Measurements from ENCODE around the gene RERE. TPM values are rescaled to one million over a fixed set of nuclear protein-coding genes. Genes with fewer than 3 reads are reported as not detected.
A peak's percentile ranks its signal among the peaks of the same experiment; 100 is the strongest.

Gene RERE
- total and polyA plus RNA-seq, 2 experiments from 2014 or later, result 148 to 170 TPM

DNA sequence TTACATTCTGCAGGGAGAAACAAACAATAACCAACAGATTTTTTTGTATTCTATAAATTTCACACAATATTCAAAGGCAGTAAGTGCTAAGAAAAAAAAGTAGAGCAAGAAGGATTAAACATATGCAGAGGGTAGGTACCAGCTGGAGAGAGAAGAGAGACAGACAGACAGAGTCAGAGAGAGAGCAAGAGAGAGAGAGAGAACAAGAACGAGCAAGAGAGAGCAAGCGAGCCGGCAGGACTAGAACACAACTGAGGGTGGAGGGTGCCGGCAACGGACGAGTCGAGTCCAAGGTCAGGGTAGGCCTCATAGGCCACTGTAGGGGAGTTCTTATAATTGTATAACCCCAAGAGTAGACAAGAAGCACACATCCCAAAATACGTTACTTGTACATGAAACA lies 97.1 kb downstream of the RERE start (continued):
- TF ChIP-seq, protein P1, sequence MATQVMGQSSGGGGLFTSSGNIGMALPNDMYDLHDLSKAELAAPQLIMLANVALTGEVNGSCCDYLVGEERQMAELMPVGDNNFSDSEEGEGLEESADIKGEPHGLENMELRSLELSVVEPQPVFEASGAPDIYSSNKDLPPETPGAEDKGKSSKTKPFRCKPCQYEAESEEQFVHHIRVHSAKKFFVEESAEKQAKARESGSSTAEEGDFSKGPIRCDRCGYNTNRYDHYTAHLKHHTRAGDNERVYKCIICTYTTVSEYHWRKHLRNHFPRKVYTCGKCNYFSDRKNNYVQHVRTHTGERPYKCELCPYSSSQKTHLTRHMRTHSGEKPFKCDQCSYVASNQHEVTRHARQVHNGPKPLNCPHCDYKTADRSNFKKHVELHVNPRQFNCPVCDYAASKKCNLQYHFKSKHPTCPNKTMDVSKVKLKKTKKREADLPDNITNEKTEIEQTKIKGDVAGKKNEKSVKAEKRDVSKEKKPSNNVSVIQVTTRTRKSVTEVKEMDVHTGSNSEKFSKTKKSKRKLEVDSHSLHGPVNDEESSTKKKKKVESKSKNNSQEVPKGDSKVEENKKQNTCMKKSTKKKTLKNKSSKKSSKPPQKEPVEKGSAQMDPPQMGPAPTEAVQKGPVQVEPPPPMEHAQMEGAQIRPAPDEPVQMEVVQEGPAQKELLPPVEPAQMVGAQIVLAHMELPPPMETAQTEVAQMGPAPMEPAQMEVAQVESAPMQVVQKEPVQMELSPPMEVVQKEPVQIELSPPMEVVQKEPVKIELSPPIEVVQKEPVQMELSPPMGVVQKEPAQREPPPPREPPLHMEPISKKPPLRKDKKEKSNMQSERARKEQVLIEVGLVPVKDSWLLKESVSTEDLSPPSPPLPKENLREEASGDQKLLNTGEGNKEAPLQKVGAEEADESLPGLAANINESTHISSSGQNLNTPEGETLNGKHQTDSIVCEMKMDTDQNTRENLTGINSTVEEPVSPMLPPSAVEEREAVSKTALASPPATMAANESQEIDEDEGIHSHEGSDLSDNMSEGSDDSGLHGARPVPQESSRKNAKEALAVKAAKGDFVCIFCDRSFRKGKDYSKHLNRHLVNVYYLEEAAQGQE (IDR thresholded peaks at IDR 0.05; ENCODE audit: unreplicated experiment), result no peak

DNA sequence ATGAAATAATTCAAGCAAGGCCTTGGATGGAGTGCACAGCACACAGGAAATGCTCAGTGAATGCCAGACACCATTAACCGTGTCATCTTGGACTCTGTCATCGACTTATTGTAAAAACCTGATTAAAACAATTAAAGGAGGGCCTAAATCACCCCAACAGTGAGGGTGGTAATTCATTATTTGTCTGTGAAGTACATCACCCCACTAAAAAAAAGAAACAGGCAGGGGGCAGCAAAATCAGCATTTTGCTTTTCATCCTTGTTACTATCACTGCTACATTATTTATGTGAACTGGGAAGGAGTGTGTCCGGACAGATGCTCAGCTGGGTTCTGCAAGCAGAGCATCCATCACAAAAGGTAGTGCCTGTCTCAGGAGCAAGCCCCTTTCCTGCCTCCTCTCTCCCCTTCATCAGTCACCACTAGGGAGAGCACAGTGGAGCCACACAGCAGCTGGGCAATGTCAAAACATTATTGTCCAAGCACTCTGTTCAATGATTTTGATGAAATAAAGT lies 98.5 kb downstream of the RERE start:
- Histone ChIP-seq H3K4me1 (ENCODE audit: insufficient read depth) (peaks cover 31% of the 10 kb centered on the region), H3K79me2 (replicated peaks; ENCODE audit: insufficient read depth) (peaks cover 89% of the 10 kb centered on the region), H3K4me3 (no peak overlapping the region), H3K9me2 (ENCODE audit: insufficient read depth) (no peaks in the 10 kb centered on the region), H3K27ac (ENCODE audit: low read depth) (0 out of 2 replicates have a peak overlapping the region, but pooled peaks have one; percentile 3), H3K27me3 (ENCODE audit: insufficient read depth) (no peaks in the 10 kb centered on the region), H2AFZ (no peak overlapping the region), H3F3A (replicated peaks; ENCODE audit: low read depth) (no peaks in the 10 kb centered on the region), H3K4me2 (0 out of 2 replicates have a peak overlapping the region, but pooled peaks have one; percentile 3), H4K20me1 (replicated peaks; ENCODE audit: insufficient read depth) (peaks cover 7% of the 10 kb centered on the region; the same call in 1 of the 2 replicates), H3K36me3 (ENCODE audit: insufficient read depth) (no peaks in the 10 kb centered on the region)
- no peaks in the 10 kb centered on the region for H3K36me3 Mint-ChIP-seq (ENCODE audit: low read depth)
- no peak overlapping the region for H3K4me3 Mint-ChIP-seq
- H3K27me3 Mint-ChIP-seq (ENCODE audit: insufficient read depth, low read depth, poor library complexity), result peaks cover 2% of the 10 kb centered on the region
- H3K27ac Mint-ChIP-seq, result no peak overlapping the region
- DNase-seq (ENCODE audit: low spot score), result peak; percentile 70
- H3K4me1 Mint-ChIP-seq, result peaks cover 46% of the 10 kb centered on the region
- H3K9me3 Mint-ChIP-seq, result no peaks in the 10 kb centered on the region
- TF ChIP-seq EZH2 (IDR thresholded peaks at IDR 0.05; ENCODE audit: low read depth, unreplicated experiment), result no peak
- no peak for TF ChIP-seq NANOG (IDR thresholded peaks at IDR 0.05; ENCODE audit: borderline replicate concordance)
- no peak for TF ChIP-seq STAT1 (IDR thresholded peaks at IDR 0.05; ENCODE audit: unreplicated experiment)
- TF ChIP-seq, protein P2, sequence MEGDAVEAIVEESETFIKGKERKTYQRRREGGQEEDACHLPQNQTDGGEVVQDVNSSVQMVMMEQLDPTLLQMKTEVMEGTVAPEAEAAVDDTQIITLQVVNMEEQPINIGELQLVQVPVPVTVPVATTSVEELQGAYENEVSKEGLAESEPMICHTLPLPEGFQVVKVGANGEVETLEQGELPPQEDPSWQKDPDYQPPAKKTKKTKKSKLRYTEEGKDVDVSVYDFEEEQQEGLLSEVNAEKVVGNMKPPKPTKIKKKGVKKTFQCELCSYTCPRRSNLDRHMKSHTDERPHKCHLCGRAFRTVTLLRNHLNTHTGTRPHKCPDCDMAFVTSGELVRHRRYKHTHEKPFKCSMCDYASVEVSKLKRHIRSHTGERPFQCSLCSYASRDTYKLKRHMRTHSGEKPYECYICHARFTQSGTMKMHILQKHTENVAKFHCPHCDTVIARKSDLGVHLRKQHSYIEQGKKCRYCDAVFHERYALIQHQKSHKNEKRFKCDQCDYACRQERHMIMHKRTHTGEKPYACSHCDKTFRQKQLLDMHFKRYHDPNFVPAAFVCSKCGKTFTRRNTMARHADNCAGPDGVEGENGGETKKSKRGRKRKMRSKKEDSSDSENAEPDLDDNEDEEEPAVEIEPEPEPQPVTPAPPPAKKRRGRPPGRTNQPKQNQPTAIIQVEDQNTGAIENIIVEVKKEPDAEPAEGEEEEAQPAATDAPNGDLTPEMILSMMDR (conservative IDR thresholded peaks at IDR 0.05; ENCODE audit: low read depth in 2 of 2), result peak; percentile 25 to 51
- no peak for TF ChIP-seq ZNF331 (CRISPR knock-in tag; IDR thresholded peaks at IDR 0.05; ENCODE audit: low read depth)
- peak; percentile 99 for ATAC-seq

DNA sequence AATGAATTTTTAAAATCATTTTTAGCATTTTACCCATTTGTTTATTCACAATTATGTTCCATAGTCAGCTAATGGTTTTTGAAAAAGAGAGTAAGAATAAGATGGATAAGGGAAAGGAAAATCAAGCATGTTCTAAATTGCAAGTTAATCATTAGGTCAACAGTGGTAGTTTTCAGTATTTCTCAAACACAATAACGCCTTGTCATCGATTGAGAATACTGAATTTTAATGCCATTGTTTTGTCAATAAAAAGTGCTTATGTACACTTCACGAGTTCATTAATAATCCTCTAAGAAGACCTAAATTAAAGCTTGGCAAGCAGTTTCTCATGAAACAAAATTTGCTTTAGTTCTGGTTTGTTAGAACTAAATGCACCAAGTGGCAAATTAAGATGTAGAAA lies 100.3 kb downstream of the RERE start:
- no peaks in the 10 kb centered on the region for H3K36me3 ChIP-seq (ENCODE audit: insufficient read depth)
- peaks cover 79% of the 10 kb centered on the region for H3K79me2 ChIP-seq (replicated peaks; ENCODE audit: insufficient read depth)
- Mint-ChIP-seq H3K36me3 (ENCODE audit: low read depth) (no peaks in the 10 kb centered on the region), H3K4me3 (no peak overlapping the region), H3K27ac (no peak overlapping the region), H3K4me1 (peaks cover 50% of the 10 kb centered on the region), H3K9me3 (no peaks in the 10 kb centered on the region), H3K27me3 (ENCODE audit: insufficient read depth, low read depth, poor library complexity) (peaks cover 2% of the 10 kb centered on the region)
- H3K9me2 ChIP-seq (ENCODE audit: insufficient read depth), result no peaks in the 10 kb centered on the region
- H3K4me3 ChIP-seq, result no peak overlapping the region
- H3K27ac ChIP-seq (ENCODE audit: low read depth), result no peak overlapping the region
- H3F3A ChIP-seq (replicated peaks; ENCODE audit: low read depth), result no peaks in the 10 kb centered on the region
- H4K20me1 ChIP-seq (replicated peaks; ENCODE audit: insufficient read depth), result peaks cover 7% of the 10 kb centered on the region; the same call in 1 of the 2 replicates
- no peaks in the 10 kb centered on the region for H3K27me3 ChIP-seq (ENCODE audit: insufficient read depth)
- H2AFZ ChIP-seq, result no peak overlapping the region
- DNase-seq (ENCODE audit: low spot score), result no peak
- no peak overlapping the region for H3K4me2 ChIP-seq
- ATAC-seq, result no peak
- peaks cover 45% of the 10 kb centered on the region for H3K4me1 ChIP-seq (ENCODE audit: insufficient read depth)
- TF ChIP-seq, protein P1 (IDR thresholded peaks at IDR 0.05; ENCODE audit: unreplicated experiment), result no peak
- TF ChIP-seq, protein P2 (conservative IDR thresholded peaks at IDR 0.05; ENCODE audit: low read depth in 2 of 2), result no peak
- TF ChIP-seq STAT1 (IDR thresholded peaks at IDR 0.05; ENCODE audit: unreplicated experiment), result no peak
- no peak for TF ChIP-seq JUNB (IDR thresholded peaks at IDR 0.05; ENCODE audit: unreplicated experiment)
- no peak for TF ChIP-seq ZNF331 (CRISPR knock-in tag; IDR thresholded peaks at IDR 0.05; ENCODE audit: low read depth)
- no peak for TF ChIP-seq ZNF114 (CRISPR knock-in tag; IDR thresholded peaks at IDR 0.05)
